ENCODE data around the gene PLXNB3. TPM values are rescaled to one million over a fixed set of nuclear protein-coding genes. Genes with fewer than 3 reads are reported as not detected.

PLXNB3 gene
- total and polyA plus RNA-seq, 4 donors = 0.11 to 0.69 (median 0.46) TPM

DNA sequence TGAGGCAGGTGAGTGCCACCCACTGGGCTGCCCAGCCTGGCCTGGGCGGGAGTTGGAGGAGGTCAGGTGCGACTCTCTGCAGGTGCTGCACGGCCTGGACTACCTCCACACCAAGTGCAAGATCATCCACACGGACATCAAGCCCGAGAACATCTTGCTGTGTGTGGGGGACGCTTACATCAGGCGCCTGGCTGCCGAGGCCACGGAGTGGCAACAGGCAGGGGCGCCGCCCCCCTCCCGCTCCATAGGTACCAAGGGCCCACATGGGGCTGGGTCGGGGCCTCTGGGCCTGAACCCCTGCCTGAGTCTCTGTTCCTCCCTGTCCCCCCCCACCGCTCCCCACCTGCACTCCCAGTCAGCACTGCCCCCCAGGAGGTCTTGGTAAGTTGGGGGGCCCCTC lies 18.8 kb downstream of the PLXNB3 start:
- 97% methylated on average over 14 of the region's 14 CpGs for WGBS
- no peak for TF ChIP-seq JUND (IDR thresholded peaks at IDR 0.05)
- TF ChIP-seq REST (IDR thresholded peaks at IDR 0.05) = no peak
- no peak for TF ChIP-seq RXRA (IDR thresholded peaks at IDR 0.05)
- no peak for TF ChIP-seq NR2F2 (IDR thresholded peaks at IDR 0.05)
- TF ChIP-seq, protein P1, sequence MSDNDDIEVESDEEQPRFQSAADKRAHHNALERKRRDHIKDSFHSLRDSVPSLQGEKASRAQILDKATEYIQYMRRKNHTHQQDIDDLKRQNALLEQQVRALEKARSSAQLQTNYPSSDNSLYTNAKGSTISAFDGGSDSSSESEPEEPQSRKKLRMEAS (IDR thresholded peaks at IDR 0.05) = no peak
- TF ChIP-seq EGR1 (IDR thresholded peaks at IDR 0.05; ENCODE audit: low read depth in 2 of 2) = no peak
- TF ChIP-seq RAD21 (IDR thresholded peaks at IDR 0.05) = no peak
- TF ChIP-seq HNF4G (IDR thresholded peaks at IDR 0.05) = no peak
- TF ChIP-seq SP1 (IDR thresholded peaks at IDR 0.05) = no peak
- no peak for TF ChIP-seq GABPA (IDR thresholded peaks at IDR 0.05 in 1 of 2, conservative IDR thresholded peaks at IDR 0.05 in 1 of 2)
- TF ChIP-seq, protein P2, sequence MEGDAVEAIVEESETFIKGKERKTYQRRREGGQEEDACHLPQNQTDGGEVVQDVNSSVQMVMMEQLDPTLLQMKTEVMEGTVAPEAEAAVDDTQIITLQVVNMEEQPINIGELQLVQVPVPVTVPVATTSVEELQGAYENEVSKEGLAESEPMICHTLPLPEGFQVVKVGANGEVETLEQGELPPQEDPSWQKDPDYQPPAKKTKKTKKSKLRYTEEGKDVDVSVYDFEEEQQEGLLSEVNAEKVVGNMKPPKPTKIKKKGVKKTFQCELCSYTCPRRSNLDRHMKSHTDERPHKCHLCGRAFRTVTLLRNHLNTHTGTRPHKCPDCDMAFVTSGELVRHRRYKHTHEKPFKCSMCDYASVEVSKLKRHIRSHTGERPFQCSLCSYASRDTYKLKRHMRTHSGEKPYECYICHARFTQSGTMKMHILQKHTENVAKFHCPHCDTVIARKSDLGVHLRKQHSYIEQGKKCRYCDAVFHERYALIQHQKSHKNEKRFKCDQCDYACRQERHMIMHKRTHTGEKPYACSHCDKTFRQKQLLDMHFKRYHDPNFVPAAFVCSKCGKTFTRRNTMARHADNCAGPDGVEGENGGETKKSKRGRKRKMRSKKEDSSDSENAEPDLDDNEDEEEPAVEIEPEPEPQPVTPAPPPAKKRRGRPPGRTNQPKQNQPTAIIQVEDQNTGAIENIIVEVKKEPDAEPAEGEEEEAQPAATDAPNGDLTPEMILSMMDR (IDR thresholded peaks at IDR 0.05; ENCODE audit: low read depth, low read length, missing input control) = no peak
- no peak for TF ChIP-seq ZBTB33 (IDR thresholded peaks at IDR 0.05)
- no peak for TF ChIP-seq ATF3 (IDR thresholded peaks at IDR 0.05)
- TF ChIP-seq TAF1 (conservative IDR thresholded peaks at IDR 0.05) = no peak
- no peak for TF ChIP-seq HNF4A (conservative IDR thresholded peaks at IDR 0.05)
- no peak for TF ChIP-seq FOXA2 (IDR thresholded peaks at IDR 0.05)
- TF ChIP-seq YY1 (IDR thresholded peaks at IDR 0.05) = no peak

More for the DNA sequence above, 18.8 kb downstream of the PLXNB3 start:
- DNase-seq (ENCODE audit: low spot score) = no peak
- Histone ChIP-seq H3K4me3 (ENCODE audit: low read depth in 1 of 3, low read length in 3 of 3) (no peak overlapping the region), H3K27me3 (ENCODE audit: control insufficient read depth in 4 of 4, insufficient read depth in 4 of 4, low read length in 3 of 4) (no peaks in the 10 kb centered on the region), H3K9me3 (ENCODE audit: control insufficient read depth in 4 of 4, low read length in 3 of 4) (no peaks in the 10 kb centered on the region), H3K27ac (ENCODE audit: low read depth in 1 of 2, low read length in 2 of 2) (no peak overlapping the region), H3K36me3 (ENCODE audit: control insufficient read depth in 4 of 4, insufficient read depth in 3 of 4, low read depth in 1 of 4, low read length in 3 of 4) (peaks cover 5 to 24% (median 8%) of the 10 kb centered on the region in 4 donors), H3K9ac (ENCODE audit: low read depth in 1 of 2, low read length in 2 of 2) (no peak overlapping the region), H3K4me1 (ENCODE audit: control insufficient read depth in 4 of 4, insufficient read depth in 4 of 4, low read length in 3 of 4) (no peaks in the 10 kb centered on the region)
